GM04504 (cell line): ENCODE measurements around the gene AOC1.

Experiments used
- DNase-seq: peaks from one replicate; pipeline ENCODE4 v3.0.0-alpha.2; 2012; ENCODE audit warnings: low read depth

AOC1 gene

GRCh38 chr7:150835702-150836280, 16.5 kb upstream of the AOC1 start:
- DNase-seq: no peak

DNA sequence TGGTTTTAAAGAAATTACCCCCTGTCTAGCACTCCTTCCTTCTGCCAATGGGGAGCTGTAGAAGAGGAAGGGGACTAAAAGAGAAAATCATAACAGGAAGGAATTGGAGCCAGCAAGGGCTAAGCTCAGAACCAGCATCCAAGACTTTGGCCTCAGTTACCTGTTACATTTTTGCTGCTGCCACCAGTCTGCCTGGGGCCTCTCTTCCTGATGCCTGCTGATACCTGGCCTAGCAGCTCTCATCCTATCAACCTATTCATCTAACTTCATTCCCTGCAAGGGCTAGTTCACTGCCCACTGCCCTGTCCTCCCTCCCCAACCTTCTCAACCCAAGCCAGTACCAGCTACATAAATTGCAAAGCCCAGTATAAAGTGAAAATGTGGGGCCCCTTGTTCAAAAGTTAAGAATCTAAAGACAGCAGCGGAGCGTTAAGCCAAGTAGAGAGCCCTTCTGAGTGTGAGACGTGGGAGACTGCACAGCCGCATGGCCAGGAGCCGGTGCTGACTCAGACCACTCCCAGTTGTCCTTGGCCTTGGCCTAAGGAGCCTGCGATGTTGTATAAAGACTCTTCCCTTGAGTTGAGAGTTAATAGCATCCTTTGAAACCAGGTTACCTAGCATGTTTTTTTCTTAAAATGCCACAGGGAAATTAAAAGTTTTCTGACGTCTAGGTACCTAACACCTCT, 13.2 kb upstream of the AOC1 start:
- no peak for DNase-seq

DNA sequence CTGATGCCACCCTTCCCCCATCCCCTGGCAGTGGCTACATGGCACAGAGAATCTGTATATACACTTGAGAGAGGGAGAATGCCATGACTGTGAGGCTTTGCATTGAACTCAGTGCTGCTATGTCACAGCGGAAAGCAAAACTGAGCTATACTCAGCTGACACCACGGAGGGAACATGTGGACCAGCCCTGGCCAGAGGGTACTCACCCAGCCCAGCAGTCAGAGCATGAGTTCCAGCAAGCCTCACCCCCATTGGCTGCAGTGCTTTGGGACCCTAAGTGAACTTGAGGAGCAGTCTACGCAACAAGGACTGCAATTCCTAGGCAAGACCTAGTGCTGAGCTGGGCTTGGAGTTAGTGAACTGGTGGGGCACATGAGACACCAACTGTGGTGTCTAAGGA, 10.3 kb upstream of the AOC1 start:
- DNase-seq: no peak

- DNase-seq: no peak
Measured at GRCh38 chr7:150842716-150843115, 9.6 kb upstream of the AOC1 start.

- no peak for DNase-seq
Measured at GRCh38 chr7:150845421-150845861, 6.9 kb upstream of the AOC1 start.

DNA sequence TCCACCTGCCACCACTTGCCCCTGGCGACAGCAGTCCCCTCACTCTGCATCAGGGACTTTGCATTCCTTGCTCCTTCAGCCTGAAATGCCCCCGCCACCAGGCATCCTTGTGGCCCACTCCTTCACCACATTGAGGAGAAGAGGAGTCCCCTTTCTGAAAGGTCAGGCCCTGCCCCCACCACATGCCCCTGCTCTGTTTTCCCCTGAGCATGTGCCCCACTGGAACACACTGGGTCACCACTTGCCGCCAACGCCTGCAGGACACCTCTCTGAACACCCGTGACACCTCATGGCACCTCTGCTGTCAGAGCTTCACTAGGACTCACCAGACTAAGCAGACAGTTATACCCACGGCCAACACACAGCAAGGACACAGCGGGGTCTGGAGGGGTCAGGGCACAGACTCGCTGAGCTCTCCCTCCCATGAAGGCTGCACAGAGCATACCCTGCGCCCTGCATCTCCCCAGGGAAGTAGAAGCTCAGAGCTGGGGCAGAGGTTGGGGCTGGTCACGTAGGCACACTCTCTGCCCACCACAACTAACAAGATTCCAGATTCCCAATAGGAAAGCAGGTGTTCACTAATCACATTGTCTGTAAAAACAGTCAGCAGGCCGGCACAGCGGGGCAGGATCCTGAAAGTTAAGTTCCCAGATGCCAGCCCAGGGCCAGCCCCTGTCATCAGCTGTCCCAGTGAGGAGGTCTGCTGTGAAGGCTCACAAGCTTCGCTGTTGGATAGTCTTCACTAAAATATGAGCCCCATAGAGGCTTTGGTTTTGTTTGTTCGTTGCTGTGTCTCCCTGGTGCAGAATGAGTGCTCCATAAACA, 5.8 kb upstream of the AOC1 start:
- DNase-seq: no peak

GRCh38 chr7:150847536-150847935, 4.8 kb upstream of the AOC1 start:
- DNase-seq: no peak

DNA sequence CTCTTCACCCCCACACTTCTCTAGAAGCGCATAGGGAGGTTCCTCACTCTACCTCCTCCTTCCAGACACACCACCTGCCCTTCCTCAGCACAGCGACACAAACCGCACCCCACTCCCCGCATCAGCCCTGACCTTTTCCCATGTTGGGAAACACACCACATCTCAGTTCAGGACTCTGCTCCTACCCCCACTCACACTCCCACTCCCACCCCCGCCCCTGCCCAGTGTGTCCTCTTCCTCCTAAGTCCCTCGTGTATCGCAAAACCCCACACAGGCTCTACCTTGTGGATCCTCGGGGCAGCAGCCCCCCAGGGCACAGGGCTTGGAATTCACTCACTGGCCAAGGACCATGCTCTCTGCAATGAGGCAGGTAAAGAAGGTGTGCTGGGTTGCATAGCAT, 4.2 kb upstream of the AOC1 start:
- no peak for DNase-seq

DNA sequence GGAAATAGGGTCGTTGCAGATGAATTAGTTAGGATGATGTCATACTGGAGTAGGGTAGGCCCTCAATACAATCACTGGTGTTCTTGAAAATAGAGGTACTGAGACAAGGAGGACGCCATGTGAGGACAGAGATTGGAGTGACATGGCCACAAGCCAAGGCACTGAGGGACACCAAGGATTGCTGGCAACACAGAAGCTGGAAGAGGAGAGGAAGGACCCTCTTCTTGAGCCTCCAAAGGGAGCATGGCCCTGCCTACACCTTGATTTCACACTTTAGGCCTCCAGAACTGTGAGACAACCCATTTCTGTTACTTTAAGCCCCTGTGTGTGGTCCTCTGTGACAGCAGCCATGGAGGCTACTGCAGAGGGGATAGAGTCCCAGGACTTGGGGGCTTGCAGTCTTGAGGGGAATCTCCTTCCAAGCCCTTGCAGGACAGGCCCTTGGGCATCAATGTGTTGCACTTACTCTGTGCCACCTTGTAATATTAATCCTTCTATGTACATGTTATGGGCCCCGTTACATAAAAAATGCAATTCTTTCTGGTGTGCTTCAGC, 3.7 kb upstream of the AOC1 start:
- DNase-seq: no peak

DNA sequence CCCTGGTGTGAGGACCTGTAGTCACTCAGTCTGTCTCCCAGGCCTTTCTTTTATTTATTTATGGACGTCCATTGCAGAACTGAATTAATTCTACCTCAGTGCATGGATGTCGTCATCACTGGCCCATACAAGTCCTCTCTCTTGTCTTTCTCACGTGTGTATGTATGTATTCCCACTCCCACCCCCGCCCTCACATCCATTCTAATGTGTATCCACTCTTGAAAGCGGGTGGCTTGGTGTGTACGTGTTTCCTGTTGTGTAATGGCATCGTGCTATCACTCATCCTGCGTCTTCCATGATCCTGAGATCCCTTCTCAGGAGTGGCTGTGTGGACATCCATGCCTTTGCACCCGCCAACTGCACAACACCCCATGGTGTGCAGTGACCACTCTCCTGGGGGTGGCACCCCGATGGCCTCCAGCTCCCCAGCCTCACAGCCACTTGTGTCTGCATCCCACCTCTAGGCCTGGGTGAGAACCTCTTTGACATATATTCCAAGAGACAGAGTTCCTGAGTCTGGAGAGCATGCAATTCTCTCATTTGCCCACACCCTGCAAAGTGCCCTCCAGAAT, 3.0 kb upstream of the AOC1 start:
- DNase-seq: no peak

DNA sequence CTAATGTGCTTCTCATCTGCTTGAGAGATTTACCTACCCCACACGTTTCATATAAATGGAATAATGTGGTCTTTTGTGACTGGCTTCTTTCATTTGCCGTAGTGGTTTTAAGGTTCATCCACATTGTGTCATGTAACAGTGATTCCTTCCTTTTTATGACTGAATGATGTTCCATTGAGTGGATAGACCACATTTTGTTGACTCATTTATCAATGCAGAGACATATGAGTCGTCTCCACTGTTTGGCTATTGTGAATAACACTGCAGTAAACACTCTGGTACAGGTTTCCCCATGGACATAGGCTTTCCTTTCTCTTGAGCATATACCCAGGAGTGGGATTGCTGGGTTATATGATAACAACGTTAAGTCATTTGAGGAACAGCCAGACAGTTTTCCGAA, 2.0 kb upstream of the AOC1 start:
- no peak for DNase-seq

- DNase-seq: no peak
Measured at GRCh38 chr7:150851492-150852370, 586 bp upstream of the AOC1 start.

- DNase-seq: no peak
Measured at GRCh38 chr7:150854066-150855000, 2.0 kb downstream of the AOC1 start.

DNA sequence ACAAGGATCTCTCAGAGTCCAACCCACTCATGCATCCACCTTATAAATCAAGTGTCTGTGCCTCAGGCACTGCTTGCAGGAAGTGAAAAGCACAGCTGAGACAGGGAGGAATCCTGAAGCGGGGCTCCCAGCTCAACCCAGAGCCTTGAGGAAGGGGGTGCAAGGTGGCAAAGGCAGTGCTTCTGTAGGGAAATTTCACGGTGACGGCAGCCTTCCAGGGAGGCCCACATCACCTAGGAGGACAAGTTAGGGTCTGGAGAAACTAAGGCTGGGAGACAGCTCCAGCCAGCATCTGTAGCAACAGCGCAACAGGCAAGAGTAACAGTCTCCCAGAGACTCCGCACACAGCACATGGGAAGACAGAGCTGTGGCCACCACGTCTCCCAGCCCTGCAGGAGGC, 2.7 kb downstream of the AOC1 start:
- no peak for DNase-seq

GRCh38 chr7:150855476-150856302, 3.4 kb downstream of the AOC1 start:
- DNase-seq: no peak

- DNase-seq: no peak
Measured at GRCh38 chr7:150856303-150857275, 4.3 kb downstream of the AOC1 start.

GRCh38 chr7:150857276-150858055, 5.1 kb downstream of the AOC1 start:
- DNase-seq: no peak
